H1 (cell line): Measurements from ENCODE around the gene EPB41L4B. TPM values are rescaled to one million over a fixed set of nuclear protein-coding genes. Genes with fewer than 3 reads are reported as not detected.

Experiments used
- BACH1 ChIP-seq: IDR thresholded peaks from 2 replicates; pipeline ENCODE4 v1.6.1; 2012; ENCODE audit warnings: low read length, improper control_type of control experiment
- BRCA1 ChIP-seq: IDR thresholded peaks from 2 replicates; pipeline ENCODE4 v1.6.1; 2012; ENCODE audit warnings: low read depth, low read length, improper control_type of control experiment
- CREB1 ChIP-seq: IDR thresholded peaks from 2 replicates; pipeline ENCODE4 v1.6.1; 2012; ENCODE audit warnings: inconsistent platforms
- CTCF ChIP-seq, 3 experiments: IDR thresholded peaks; 1 replicate in 2 of 3; 2 replicates in 1 of 3; pipeline versions ENCODE4 v1.5.1 to v1.6.1; 2011; ENCODE audit warnings: low read length in 3 of 3, mild to moderate bottlenecking in 3 of 3, inconsistent platforms in 2 of 3, low read depth in 1 of 3, moderate library complexity in 1 of 3; ENCODE audit not compliant: insufficient read depth in 1 of 3; ENCODE audit errors: control extremely low read depth in 1 of 3
- EGR1 ChIP-seq: IDR thresholded peaks from 2 replicates; pipeline ENCODE4 v1.6.1; 2011; ENCODE audit warnings: low read depth, low read length, borderline replicate concordance
- EZH2 ChIP-seq: fragments of 200-600 bp; sonication (generic); IDR thresholded peaks from 2 replicates; pipeline ENCODE4 v1.7.1; 2012; ENCODE audit warnings: low read depth, mild to moderate bottlenecking, moderate library complexity, low read length, inconsistent platforms; ENCODE audit not compliant: severe bottlenecking
- FOSL1 ChIP-seq: IDR thresholded peaks from 2 replicates; pipeline ENCODE4 v1.6.1; 2011; ENCODE audit warnings: mild to moderate bottlenecking, low read depth, low read length, moderate library complexity; ENCODE audit not compliant: insufficient read depth
- GABPA ChIP-seq: IDR thresholded peaks from 2 replicates; pipeline ENCODE4 v1.6.1; 2011; ENCODE audit warnings: mild to moderate bottlenecking, low read length, moderate library complexity, borderline replicate concordance; ENCODE audit not compliant: insufficient read depth
- JUND ChIP-seq: IDR thresholded peaks from 2 replicates; pipeline ENCODE4 v1.6.1; 2011; ENCODE audit warnings: mild to moderate bottlenecking, improper control_type of control experiment, low read length
- KDM1A ChIP-seq: fragments of 200-600, 300-600 bp; sonication (generic); IDR thresholded peaks from 2 replicates; pipeline ENCODE4 v1.7.1; 2016; ENCODE audit warnings: mild to moderate bottlenecking, low read length, borderline replicate concordance
- KDM4A ChIP-seq: IDR thresholded peaks from one replicate; pipeline ENCODE4 v1.7.1; 2012; ENCODE audit warnings: low read depth, mild to moderate bottlenecking, moderate library complexity, low read length, inconsistent platforms; ENCODE audit not compliant: severe bottlenecking
- MAX ChIP-seq: IDR thresholded peaks from 2 replicates; pipeline ENCODE4 v1.6.1; 2012; ENCODE audit warnings: inconsistent platforms
- NANOG ChIP-seq: IDR thresholded peaks from 2 replicates; pipeline ENCODE4 v1.6.1; 2011; ENCODE audit warnings: low read length, low read depth, mild to moderate bottlenecking, inconsistent platforms; ENCODE audit not compliant: insufficient read depth, poor library complexity, severe bottlenecking
- PHF8 ChIP-seq: fragments of 200-600 bp; sonication (generic); conservative IDR thresholded peaks from 2 replicates; pipeline ENCODE4 v1.7.1; 2012; ENCODE audit warnings: low read depth, mild to moderate bottlenecking, inconsistent platforms, low read length, moderate library complexity
- POLR2AphosphoS5 ChIP-seq: IDR thresholded peaks from 2 replicates; pipeline ENCODE4 v1.6.1; 2011; ENCODE audit warnings: low read depth, low read length
- RFX5 ChIP-seq: IDR thresholded peaks from 2 replicates; pipeline ENCODE4 v1.6.1; 2011; ENCODE audit warnings: low read depth, low read length, improper control_type of control experiment, borderline replicate concordance
- SIN3A ChIP-seq, 2 experiments: IDR thresholded peaks in 1 of 2; conservative IDR thresholded peaks in 1 of 2; 2 replicates each; pipeline ENCODE4 v1.6.1; 2011 to 2012; ENCODE audit warnings: low read length in 2 of 2, improper control_type of control experiment in 1 of 2, low read depth in 1 of 2, mild to moderate bottlenecking in 1 of 2
- SP2 ChIP-seq: IDR thresholded peaks from 2 replicates; pipeline ENCODE4 v1.6.1; 2012; ENCODE audit warnings: mild to moderate bottlenecking, low read length, inconsistent platforms
- SP4 ChIP-seq: IDR thresholded peaks from 2 replicates; pipeline ENCODE4 v1.6.1; 2012; ENCODE audit warnings: low read length, inconsistent platforms
- TAF1 ChIP-seq: IDR thresholded peaks from 2 replicates; pipeline ENCODE4 v1.6.1; 2011; ENCODE audit warnings: mild to moderate bottlenecking, low read depth, low read length
- YY1 ChIP-seq: IDR thresholded peaks from 2 replicates; pipeline ENCODE4 v1.6.1; 2011; ENCODE audit warnings: low read depth, mild to moderate bottlenecking, low read length
- polyA plus RNA-seq, 7 experiments: library from polyadenylated mRNA; depleted of rRNA in 3 of 7; stranded (reverse) in 5 of 7; unstranded in 2 of 7; fragments of >200 nt in 5 of 7; fragments of 200-250 nt in 2 of 7; gene quantifications; 1 replicate in 5 of 7; 2 replicates in 1 of 7; 4 replicates in 1 of 7; pipeline versions ENCODE4 v1.2.1 to v1.2.3, GENCODE V29; 2011 to 2013; ENCODE audit warnings: missing spikeins in 2 of 7, mixed read lengths in 2 of 7
- total RNA-seq: library from RNA; stranded (reverse); fragmentation: NEBNext Ultra II Directional; extraction: Animal tissue kit (Norgen Biotek cat#: 25700); gene quantifications from 2 replicates; pipeline ENCODE4 v1.2.1, GENCODE V29; 2021

EPB41L4B gene
- total and polyA plus RNA-seq, 2 of the 8 experiments (the other 6 are each of a cell fraction or from before 2014, with no cell fraction given) = 11.9 to 25.0 TPM

GRCh38 chr9:109320742-109321448, at the start of gene EPB41L4B (continued):
- TF ChIP-seq GABPA (peak; percentile 58; the same call in 1 of the 2 replicates), NANOG (peak; percentile 40), KDM4A (peak; percentile 20), YY1 (0 out of 2 replicates have a peak, but pooled peaks have one; percentile 18), KDM1A (peak; percentile 94; the same call in 1 of the 2 replicates), POLR2AphosphoS5 (no peak), MAX (peak; percentile 98), FOSL1 (no peak), BRCA1 (no peak), SP2 (no peak), EZH2 (no peak), BACH1 (no peak), TAF1 (0 out of 2 replicates have a peak, but pooled peaks have one; percentile 48), EGR1 (0 out of 2 replicates have a peak, but pooled peaks have one; percentile 32), SIN3A (conservative IDR thresholded peaks at IDR 0.05 in 1 of 2, IDR thresholded peaks at IDR 0.05 in 1 of 2; ENCODE audit: low read depth in 1 of 2, low read length in 2 of 2) (peak; percentile 74 to 79; a peak in 3 of 4 replicates), JUND (peak; percentile 56), SP4 (0 out of 2 replicates have a peak, but pooled peaks have one; percentile 46), RFX5 (no peak), CREB1 (peak; percentile 83), CTCF (IDR thresholded peaks at IDR 0.05; ENCODE audit: control extremely low read depth in 1 of 3, insufficient read depth in 1 of 3, low read depth in 1 of 3, low read length in 3 of 3) (peak; percentile 87 to 98 (median 91)), PHF8 (no peak; the same call in 1 of the 2 replicates)
